Neural crest cell (in vitro differentiated cells): Measurements from ENCODE around the gene DNAH10. TPM values are rescaled to one million over a fixed set of nuclear protein-coding genes. Genes with fewer than 3 reads are reported as not detected.

Source experiments
- DNase-seq: peaks from one replicate; pipeline ENCODE4 v3.0.0; 2021; ENCODE audit warnings: low read depth, mixed read lengths, low spot score
- H3K27ac Mint-ChIP-seq: one replicate; pipeline ENCODE4 v1.8.0; 2021; ENCODE audit warnings: mild to moderate bottlenecking, mixed read lengths; ENCODE audit not compliant: unreplicated experiment
- H3K27me3 Mint-ChIP-seq: 2 replicates; pipeline ENCODE4 v1.8.0; 2021; ENCODE audit warnings: low read depth, mild to moderate bottlenecking, mixed read lengths
- H3K36me3 Mint-ChIP-seq: 2 replicates; pipeline ENCODE4 v1.8.0; 2021; ENCODE audit warnings: low read depth, mild to moderate bottlenecking, mixed read lengths
- H3K4me1 Mint-ChIP-seq: 2 replicates; pipeline ENCODE4 v1.8.0; 2021; ENCODE audit warnings: mixed read lengths
- H3K4me3 Mint-ChIP-seq: one replicate; pipeline ENCODE4 v1.8.0; 2021; ENCODE audit warnings: mild to moderate bottlenecking, mixed read lengths
- H3K9me3 Mint-ChIP-seq: 2 replicates; pipeline ENCODE4 v1.8.0; 2021; ENCODE audit warnings: mixed read lengths
- total RNA-seq: library from RNA; stranded (reverse); gene quantifications from 2 replicates; pipeline ENCODE4 v1.2.1, GENCODE V29; 2021
- TF ChIP-seq, protein P1 (sequence below): fragments of 200-600 bp; sonication (generic); conservative IDR thresholded peaks from 2 replicates; pipeline ENCODE4 v1.5.0; 2021; ENCODE audit warnings: antibody characterized with exemption, mild to moderate bottlenecking

DNAH10 gene
- total RNA-seq, 1 donor from 2014 or later, result 1.1 TPM

GRCh38 chr12:123939716-123940626, 177.9 kb downstream of the DNAH10 start:
- no peak for DNase-seq
- peaks cover 27% of the 10 kb centered on the region for H3K36me3 Mint-ChIP-seq
- peaks cover 14% of the 10 kb centered on the region for H3K4me1 Mint-ChIP-seq
- H3K9me3 Mint-ChIP-seq, result no peaks in the 10 kb centered on the region
- H3K27ac Mint-ChIP-seq, result no peak overlapping the region
- H3K27me3 Mint-ChIP-seq, result peaks cover 4% of the 10 kb centered on the region
- TF ChIP-seq, protein P1, sequence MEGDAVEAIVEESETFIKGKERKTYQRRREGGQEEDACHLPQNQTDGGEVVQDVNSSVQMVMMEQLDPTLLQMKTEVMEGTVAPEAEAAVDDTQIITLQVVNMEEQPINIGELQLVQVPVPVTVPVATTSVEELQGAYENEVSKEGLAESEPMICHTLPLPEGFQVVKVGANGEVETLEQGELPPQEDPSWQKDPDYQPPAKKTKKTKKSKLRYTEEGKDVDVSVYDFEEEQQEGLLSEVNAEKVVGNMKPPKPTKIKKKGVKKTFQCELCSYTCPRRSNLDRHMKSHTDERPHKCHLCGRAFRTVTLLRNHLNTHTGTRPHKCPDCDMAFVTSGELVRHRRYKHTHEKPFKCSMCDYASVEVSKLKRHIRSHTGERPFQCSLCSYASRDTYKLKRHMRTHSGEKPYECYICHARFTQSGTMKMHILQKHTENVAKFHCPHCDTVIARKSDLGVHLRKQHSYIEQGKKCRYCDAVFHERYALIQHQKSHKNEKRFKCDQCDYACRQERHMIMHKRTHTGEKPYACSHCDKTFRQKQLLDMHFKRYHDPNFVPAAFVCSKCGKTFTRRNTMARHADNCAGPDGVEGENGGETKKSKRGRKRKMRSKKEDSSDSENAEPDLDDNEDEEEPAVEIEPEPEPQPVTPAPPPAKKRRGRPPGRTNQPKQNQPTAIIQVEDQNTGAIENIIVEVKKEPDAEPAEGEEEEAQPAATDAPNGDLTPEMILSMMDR, result no peak
- no peak overlapping the region for H3K4me3 Mint-ChIP-seq

DNA sequence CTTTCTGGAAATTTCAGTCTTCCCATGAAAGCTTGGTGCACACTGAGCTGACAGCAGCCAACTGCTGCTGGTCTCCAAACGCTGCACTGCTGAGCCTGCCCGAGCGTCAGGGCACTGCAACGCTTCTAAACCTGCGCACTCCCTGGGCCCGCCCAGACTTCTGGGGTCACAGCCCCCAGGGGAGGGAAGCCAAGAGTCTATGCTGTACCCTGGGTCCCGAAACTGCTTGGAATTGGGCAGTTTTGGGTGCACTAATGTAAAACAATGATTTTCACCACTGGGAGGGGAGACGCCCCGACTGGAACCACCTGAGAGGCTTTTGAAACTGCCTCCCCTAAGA, 178.5 kb downstream of the DNAH10 start:
- H3K27me3 Mint-ChIP-seq, result peaks cover 4% of the 10 kb centered on the region
- H3K36me3 Mint-ChIP-seq, result peaks cover 27% of the 10 kb centered on the region

DNA sequence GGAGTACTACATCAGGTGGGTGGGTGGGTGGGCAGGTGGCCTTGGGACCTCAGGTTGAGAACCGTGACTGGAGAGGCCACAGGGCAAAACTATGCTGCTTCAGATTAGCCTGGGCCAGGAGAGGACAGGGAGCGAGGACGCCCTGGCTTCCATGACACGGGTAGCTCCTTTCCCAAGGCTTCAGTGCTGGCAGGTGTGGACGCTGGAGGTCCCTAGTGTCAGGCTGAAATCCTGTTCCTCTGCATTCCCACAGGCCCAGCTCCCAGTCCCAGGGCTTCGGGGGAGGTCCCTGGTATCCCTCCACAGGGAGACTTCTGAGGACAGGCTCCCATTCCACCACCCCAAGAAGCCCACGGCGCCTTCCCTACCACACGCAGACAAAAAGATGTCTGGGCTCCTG, 178.9 kb downstream of the DNAH10 start:
- Mint-ChIP-seq H3K9me3 (no peaks in the 10 kb centered on the region), H3K27me3 (peaks cover 8% of the 10 kb centered on the region), H3K27ac (no peak overlapping the region), H3K4me1 (peaks cover 25% of the 10 kb centered on the region), H3K36me3 (peaks cover 30% of the 10 kb centered on the region), H3K4me3 (no peak overlapping the region)
- TF ChIP-seq, protein P1, result no peak
- no peak for DNase-seq

More for the DNA sequence above, 178.5 kb downstream of the DNAH10 start:
- no peak for DNase-seq
- Mint-ChIP-seq H3K27ac (no peak overlapping the region), H3K4me1 (peaks cover 21% of the 10 kb centered on the region), H3K9me3 (no peaks in the 10 kb centered on the region), H3K4me3 (no peak overlapping the region)
- TF ChIP-seq, protein P1, result no peak

- Mint-ChIP-seq H3K27ac (no peak overlapping the region), H3K4me1 (peaks cover 30% of the 10 kb centered on the region), H3K36me3 (peaks cover 25% of the 10 kb centered on the region), H3K9me3 (no peaks in the 10 kb centered on the region), H3K4me3 (no peak overlapping the region), H3K27me3 (peaks cover 10% of the 10 kb centered on the region)
- DNase-seq, result no peak
- TF ChIP-seq, protein P1, result no peak
Measured at GRCh38 chr12:123941624-123942237, 179.6 kb downstream of the DNAH10 start.

DNA sequence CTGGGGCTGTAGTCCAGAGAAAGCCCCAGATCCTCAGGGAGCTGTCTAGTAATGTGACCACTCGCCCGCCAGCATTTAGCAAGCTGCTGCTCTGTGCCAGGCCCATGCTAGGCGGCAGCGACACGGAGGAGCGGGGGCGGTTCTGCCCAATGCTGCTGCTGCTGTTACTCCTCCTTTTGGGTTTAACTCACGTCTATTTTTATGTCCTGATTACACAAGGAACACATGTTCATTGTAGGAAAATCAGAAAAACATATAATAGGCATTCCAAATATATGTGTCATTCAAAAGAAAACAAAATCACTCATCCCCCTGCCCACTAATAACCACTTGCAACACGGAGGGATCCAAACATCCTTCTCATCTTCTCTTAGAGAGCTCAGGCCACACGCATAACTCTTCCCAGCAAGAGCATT, 180.1 kb downstream of the DNAH10 start:
- Mint-ChIP-seq H3K9me3 (no peaks in the 10 kb centered on the region), H3K4me3 (no peak overlapping the region), H3K27ac (no peak overlapping the region), H3K27me3 (peaks cover 10% of the 10 kb centered on the region), H3K36me3 (peaks cover 24% of the 10 kb centered on the region), H3K4me1 (peaks cover 30% of the 10 kb centered on the region)
- no peak for DNase-seq
- TF ChIP-seq, protein P1, result no peak
